Measurements from ENCODE around the gene RAB3B. TPM values are rescaled to one million over a fixed set of nuclear protein-coding genes. Genes with fewer than 3 reads are reported as not detected.

RAB3B gene
- total RNA-seq, 4 donors from 2014 or later: under 0.01 TPM; not detected in 3

DNA sequence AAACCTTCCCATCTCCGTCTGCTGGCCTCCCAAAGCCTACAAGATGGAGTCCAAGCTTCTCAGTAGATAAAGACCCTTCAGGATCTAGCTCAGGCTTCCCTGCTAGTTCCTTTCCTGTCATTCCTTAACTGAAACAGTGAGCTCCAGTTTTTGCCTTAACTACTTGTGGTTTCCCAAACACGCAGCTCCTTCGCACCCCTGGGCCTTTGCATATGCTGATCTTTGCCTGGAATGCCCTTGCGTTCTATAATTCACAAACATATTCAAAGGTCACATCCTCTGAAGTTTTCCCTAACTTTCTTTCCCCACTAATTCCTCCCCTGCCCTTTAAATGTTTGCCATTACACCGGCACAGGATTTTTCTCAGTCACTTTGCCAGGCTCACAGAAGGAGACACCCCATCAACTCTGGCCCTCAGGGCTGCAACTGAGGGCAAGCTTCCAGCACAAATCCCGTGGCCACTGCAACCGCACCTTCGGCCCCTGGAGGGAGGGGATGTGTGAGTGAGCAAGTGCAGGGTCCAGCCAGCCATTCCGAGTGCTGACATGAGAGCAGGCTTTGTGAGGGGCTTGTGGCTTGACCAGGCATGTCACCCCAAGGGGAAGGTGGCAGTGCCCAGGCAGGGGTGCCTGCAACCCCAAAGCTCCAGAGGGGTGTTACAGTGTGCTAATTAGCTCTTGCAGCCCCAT, 41.3 kb downstream of the RAB3B start:
- TF ChIP-seq CTCF (IDR thresholded peaks at IDR 0.05; ENCODE audit: low read depth): no peak

- TF ChIP-seq CTCF (IDR thresholded peaks at IDR 0.05; ENCODE audit: low read depth): no peak
Observed at GRCh38 chr1:51948491-51948915, 42.0 kb downstream of the RAB3B start.

- no peak for TF ChIP-seq CTCF (IDR thresholded peaks at IDR 0.05; ENCODE audit: low read depth)
Observed at GRCh38 chr1:51946300-51946699, 44.2 kb downstream of the RAB3B start.

- no peak for TF ChIP-seq CTCF (IDR thresholded peaks at IDR 0.05; ENCODE audit: low read depth)
Observed at GRCh38 chr1:51945591-51945990, 44.9 kb downstream of the RAB3B start.

DNA sequence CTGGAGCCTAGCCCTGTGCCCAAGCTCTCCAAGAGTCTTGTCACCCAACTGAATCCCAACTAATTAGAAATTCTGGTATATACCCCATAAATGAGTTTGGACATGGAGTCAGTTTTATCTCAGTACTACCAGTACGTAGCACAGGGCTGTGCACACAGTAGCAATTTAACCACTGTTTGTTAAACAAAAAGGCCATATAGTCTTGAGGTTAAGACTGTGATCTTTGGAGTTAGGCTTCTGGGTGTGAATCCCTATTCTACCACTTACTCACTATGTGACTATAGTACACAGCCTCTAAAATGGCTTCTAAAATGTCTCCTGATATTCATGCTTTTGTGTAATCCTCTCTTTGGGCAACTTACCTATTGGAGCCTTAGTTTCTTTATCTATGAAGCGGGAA, 48.2 kb downstream of the RAB3B start:
- no peak for TF ChIP-seq CTCF (IDR thresholded peaks at IDR 0.05; ENCODE audit: low read depth)

DNA sequence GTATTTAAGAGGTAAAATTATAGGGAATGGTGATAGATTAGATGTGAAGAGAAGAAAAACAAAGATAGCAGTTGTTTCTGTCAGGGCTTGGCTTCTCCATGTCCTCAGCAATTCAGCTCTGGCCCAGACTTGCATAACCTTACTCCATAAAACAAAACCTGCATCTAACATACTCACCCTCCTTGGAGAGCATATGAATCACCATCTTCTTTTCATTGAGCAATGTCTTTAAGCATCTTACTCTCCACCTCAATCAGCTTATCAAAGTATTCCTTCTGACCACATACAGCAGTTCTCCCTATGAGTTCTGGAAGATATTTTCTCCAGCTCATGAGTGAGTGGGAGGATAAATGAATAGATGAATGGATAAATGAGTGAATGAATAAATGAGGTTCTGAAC, 49.0 kb downstream of the RAB3B start:
- no peak for TF ChIP-seq CTCF (IDR thresholded peaks at IDR 0.05; ENCODE audit: low read depth)

GRCh38 chr1:51937112-51937511, 53.4 kb downstream of the RAB3B start:
- no peak for TF ChIP-seq CTCF (IDR thresholded peaks at IDR 0.05; ENCODE audit: low read depth)
